ENCODE measurements around the gene RUFY1.

The RUFY1 gene

GRCh38 chr5:179610109-179610902 is 60.0 kb downstream of the RUFY1 start:
- peaks cover 55% of the 10 kb centered on the region for H3K36me3 ChIP-seq (ENCODE audit: control insufficient read depth, insufficient read depth, low read length)
- H3K27ac ChIP-seq (ENCODE audit: insufficient read depth, low read depth, low read length, poor library complexity, severe bottlenecking) = no peak overlapping the region

GRCh38 chr5:179610903-179611265 is 60.5 kb downstream of the RUFY1 start:
- no peaks in the 10 kb centered on the region for H3K4me1 ChIP-seq (ENCODE audit: control insufficient read depth, insufficient read depth, low read length)
- no peak overlapping the region for H3K4me3 ChIP-seq (ENCODE audit: insufficient read depth, low read depth, low read length)
- H3K27me3 ChIP-seq (ENCODE audit: control insufficient read depth, insufficient read depth, low read length, poor library complexity, severe bottlenecking) = no peaks in the 10 kb centered on the region
- H3K36me3 ChIP-seq (ENCODE audit: control insufficient read depth, insufficient read depth, low read length) = peaks cover 55% of the 10 kb centered on the region
- no peak overlapping the region for H3K27ac ChIP-seq (ENCODE audit: insufficient read depth, low read depth, low read length, poor library complexity, severe bottlenecking)
- H3K9me3 ChIP-seq (ENCODE audit: control insufficient read depth, low read length) = no peaks in the 10 kb centered on the region

More at GRCh38 chr5:179610109-179610902, 60.0 kb downstream of the RUFY1 start:
- 92 to 93% methylated on average over 23 of the region's 23 CpGs for WGBS, 2 experiments
- H3K4me3 ChIP-seq (ENCODE audit: insufficient read depth, low read depth, low read length) = no peak overlapping the region
- H3K9me3 ChIP-seq (ENCODE audit: control insufficient read depth, low read length) = no peaks in the 10 kb centered on the region
- H3K4me1 ChIP-seq (ENCODE audit: control insufficient read depth, insufficient read depth, low read length) = no peaks in the 10 kb centered on the region
- no peaks in the 10 kb centered on the region for H3K27me3 ChIP-seq (ENCODE audit: control insufficient read depth, insufficient read depth, low read length, poor library complexity, severe bottlenecking)

- Histone ChIP-seq H3K4me1 (ENCODE audit: control insufficient read depth, insufficient read depth, low read length) (no peaks in the 10 kb centered on the region), H3K27ac (ENCODE audit: insufficient read depth, low read depth, low read length, poor library complexity, severe bottlenecking) (no peak overlapping the region), H3K9me3 (ENCODE audit: control insufficient read depth, low read length) (no peaks in the 10 kb centered on the region), H3K27me3 (ENCODE audit: control insufficient read depth, insufficient read depth, low read length, poor library complexity, severe bottlenecking) (no peaks in the 10 kb centered on the region), H3K4me3 (ENCODE audit: insufficient read depth, low read depth, low read length) (no peak overlapping the region), H3K36me3 (ENCODE audit: control insufficient read depth, insufficient read depth, low read length) (peaks cover 66% of the 10 kb centered on the region)
- 94 to 96% methylated on average over 21 of the region's 21 CpGs for WGBS, 2 experiments
Observed at GRCh38 chr5:179612577-179613459, 62.5 kb downstream of the RUFY1 start.

GRCh38 chr5:179613460-179614071 is 63.2 kb downstream of the RUFY1 start:
- no peaks in the 10 kb centered on the region for H3K9me3 ChIP-seq (ENCODE audit: control insufficient read depth, low read length)
- no peak overlapping the region for H3K4me3 ChIP-seq (ENCODE audit: insufficient read depth, low read depth, low read length)
- H3K36me3 ChIP-seq (ENCODE audit: control insufficient read depth, insufficient read depth, low read length) = peaks cover 72% of the 10 kb centered on the region
- 86 to 87% methylated on average over 8 of the region's 8 CpGs for WGBS, 2 experiments
- no peaks in the 10 kb centered on the region for H3K4me1 ChIP-seq (ENCODE audit: control insufficient read depth, insufficient read depth, low read length)
- H3K27ac ChIP-seq (ENCODE audit: insufficient read depth, low read depth, low read length, poor library complexity, severe bottlenecking) = no peak overlapping the region
- no peaks in the 10 kb centered on the region for H3K27me3 ChIP-seq (ENCODE audit: control insufficient read depth, insufficient read depth, low read length, poor library complexity, severe bottlenecking)

- H3K4me3 ChIP-seq (ENCODE audit: insufficient read depth, low read depth, low read length) = no peak overlapping the region
- 95 to 97% methylated on average over 8 of the region's 8 CpGs for WGBS, 2 experiments
- no peaks in the 10 kb centered on the region for H3K9me3 ChIP-seq (ENCODE audit: control insufficient read depth, low read length)
- peaks cover 5% of the 10 kb centered on the region for H3K4me1 ChIP-seq (ENCODE audit: control insufficient read depth, insufficient read depth, low read length)
- H3K27me3 ChIP-seq (ENCODE audit: control insufficient read depth, insufficient read depth, low read length, poor library complexity, severe bottlenecking) = no peaks in the 10 kb centered on the region
- peaks cover 79% of the 10 kb centered on the region for H3K36me3 ChIP-seq (ENCODE audit: control insufficient read depth, insufficient read depth, low read length)
- H3K27ac ChIP-seq (ENCODE audit: insufficient read depth, low read depth, low read length, poor library complexity, severe bottlenecking) = no peak overlapping the region
Observed at GRCh38 chr5:179614745-179615144, 64.4 kb downstream of the RUFY1 start.

GRCh38 chr5:179615203-179615602 is 64.8 kb downstream of the RUFY1 start:
- WGBS, 2 experiments = 82 to 100% methylated on average over 1 to 2 of the region's 2 CpGs
- H3K4me1 ChIP-seq (ENCODE audit: control insufficient read depth, insufficient read depth, low read length) = peaks cover 9% of the 10 kb centered on the region
- no peaks in the 10 kb centered on the region for H3K9me3 ChIP-seq (ENCODE audit: control insufficient read depth, low read length)
- no peaks in the 10 kb centered on the region for H3K27me3 ChIP-seq (ENCODE audit: control insufficient read depth, insufficient read depth, low read length, poor library complexity, severe bottlenecking)
- no peak overlapping the region for H3K27ac ChIP-seq (ENCODE audit: insufficient read depth, low read depth, low read length, poor library complexity, severe bottlenecking)
- H3K36me3 ChIP-seq (ENCODE audit: control insufficient read depth, insufficient read depth, low read length) = peaks cover 79% of the 10 kb centered on the region
- H3K4me3 ChIP-seq (ENCODE audit: insufficient read depth, low read depth, low read length) = no peak overlapping the region

- no peaks in the 10 kb centered on the region for H3K9me3 ChIP-seq (ENCODE audit: control insufficient read depth, low read length)
- 97 to 98% methylated on average over 9 of the region's 9 CpGs for WGBS, 2 experiments
- no peak overlapping the region for H3K4me3 ChIP-seq (ENCODE audit: insufficient read depth, low read depth, low read length)
- no peak overlapping the region for H3K27ac ChIP-seq (ENCODE audit: insufficient read depth, low read depth, low read length, poor library complexity, severe bottlenecking)
- H3K27me3 ChIP-seq (ENCODE audit: control insufficient read depth, insufficient read depth, low read length, poor library complexity, severe bottlenecking) = no peaks in the 10 kb centered on the region
- peaks cover 83% of the 10 kb centered on the region for H3K36me3 ChIP-seq (ENCODE audit: control insufficient read depth, insufficient read depth, low read length)
- H3K4me1 ChIP-seq (ENCODE audit: control insufficient read depth, insufficient read depth, low read length) = peaks cover 18% of the 10 kb centered on the region
Observed at GRCh38 chr5:179616002-179616594, 65.7 kb downstream of the RUFY1 start.

GRCh38 chr5:179617930-179618329 is 67.6 kb downstream of the RUFY1 start:
- Histone ChIP-seq H3K27me3 (ENCODE audit: control insufficient read depth, insufficient read depth, low read length, poor library complexity, severe bottlenecking) (no peaks in the 10 kb centered on the region), H3K27ac (ENCODE audit: insufficient read depth, low read depth, low read length, poor library complexity, severe bottlenecking) (no peak overlapping the region), H3K9me3 (ENCODE audit: control insufficient read depth, low read length) (no peaks in the 10 kb centered on the region), H3K4me1 (ENCODE audit: control insufficient read depth, insufficient read depth, low read length) (peaks cover 22% of the 10 kb centered on the region), H3K36me3 (ENCODE audit: control insufficient read depth, insufficient read depth, low read length) (peaks cover 83% of the 10 kb centered on the region), H3K4me3 (ENCODE audit: insufficient read depth, low read depth, low read length) (no peak overlapping the region)
- 93 to 96% methylated on average over 6 to 7 of the region's 7 CpGs for WGBS, 2 experiments

GRCh38 chr5:179618923-179619554 is 68.7 kb downstream of the RUFY1 start:
- WGBS, 2 experiments = 63 to 77% methylated on average over 6 of the region's 6 CpGs
- Histone ChIP-seq H3K36me3 (ENCODE audit: control insufficient read depth, insufficient read depth, low read length) (peaks cover 71% of the 10 kb centered on the region), H3K27me3 (ENCODE audit: control insufficient read depth, insufficient read depth, low read length, poor library complexity, severe bottlenecking) (no peaks in the 10 kb centered on the region), H3K4me1 (ENCODE audit: control insufficient read depth, insufficient read depth, low read length) (peaks cover 23% of the 10 kb centered on the region), H3K27ac (ENCODE audit: insufficient read depth, low read depth, low read length, poor library complexity, severe bottlenecking) (no peak overlapping the region), H3K9me3 (ENCODE audit: control insufficient read depth, low read length) (no peaks in the 10 kb centered on the region), H3K4me3 (ENCODE audit: insufficient read depth, low read depth, low read length) (peak overlapping the region; percentile 14)

All from ectodermal cell (in vitro differentiated cells).